ENCODE measurements around the gene TBC1D22B.

Gene TBC1D22B

DNA sequence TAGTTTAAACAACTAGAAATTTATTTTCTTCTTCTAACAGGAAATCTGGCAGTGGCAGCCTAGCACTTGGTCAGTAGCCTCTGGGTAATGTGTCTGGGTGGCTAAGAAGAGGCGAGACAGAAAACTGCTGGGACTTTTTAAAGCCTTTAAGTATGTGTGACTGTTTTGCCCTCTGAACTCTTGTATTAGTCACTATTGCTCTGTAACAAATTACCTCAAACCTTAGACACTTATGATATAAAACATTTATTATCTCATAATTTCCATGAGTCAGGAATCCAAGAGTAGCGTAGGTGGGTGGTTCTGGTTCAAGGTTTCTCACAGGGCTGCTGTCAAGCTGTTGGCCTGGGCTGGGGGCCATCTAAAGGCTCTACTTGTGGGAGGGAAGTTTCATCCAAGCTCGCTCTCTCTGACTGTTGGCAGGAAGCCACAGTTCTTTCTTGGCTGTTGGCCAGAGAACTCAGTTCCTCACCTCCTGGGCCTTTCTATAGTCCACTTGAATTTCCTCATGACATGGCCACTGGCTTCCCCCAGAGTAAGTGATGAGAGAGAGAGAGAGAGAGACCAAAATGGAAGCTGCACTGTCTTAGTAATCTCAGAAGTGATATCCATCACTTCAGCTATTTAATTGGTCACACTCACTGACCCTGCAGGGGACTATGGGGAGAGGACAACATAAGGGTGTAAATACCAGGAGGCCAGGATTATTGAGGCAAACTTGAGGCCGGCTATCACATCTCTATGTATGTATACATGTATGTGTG is 17.4 kb upstream of the TBC1D22B start:
- peak; percentile 77 for DNase-seq (ENCODE audit: low spot score)

- DNase-seq (ENCODE audit: low spot score) = no peak
Observed at GRCh38 chr6:37241131-37241530, 16.4 kb upstream of the TBC1D22B start.

DNA sequence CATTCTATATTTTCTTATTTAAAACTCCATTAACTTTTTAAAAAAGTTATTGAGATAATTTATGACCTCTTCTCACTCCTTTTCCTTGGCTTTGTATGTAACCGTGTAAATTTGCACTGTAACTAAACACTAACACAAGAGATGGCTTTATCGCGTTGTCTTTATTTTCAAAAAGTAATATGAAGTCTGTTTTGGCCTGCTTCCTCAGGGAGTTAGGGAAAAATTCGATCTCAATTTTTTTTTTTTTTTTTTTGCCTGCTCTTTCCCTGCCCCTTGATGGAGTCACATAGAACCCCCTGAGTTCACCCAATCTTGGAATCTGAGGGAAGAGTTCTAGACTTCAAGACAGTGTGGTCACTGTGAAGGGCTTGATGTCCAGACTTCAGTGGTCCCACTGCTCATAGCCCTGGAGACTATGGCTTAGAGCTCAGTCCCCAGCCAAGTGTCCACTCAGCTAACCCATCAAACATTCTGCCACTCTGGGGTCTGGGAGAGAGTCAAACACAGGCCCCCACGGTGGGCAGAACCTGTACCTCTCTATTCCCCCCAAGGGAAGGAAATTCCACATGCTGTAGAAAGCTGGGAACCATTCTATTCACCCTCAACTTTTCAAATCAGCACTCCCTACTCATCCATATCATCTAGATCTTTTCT is 15.7 kb upstream of the TBC1D22B start:
- DNase-seq (ENCODE audit: low spot score) = no peak

DNA sequence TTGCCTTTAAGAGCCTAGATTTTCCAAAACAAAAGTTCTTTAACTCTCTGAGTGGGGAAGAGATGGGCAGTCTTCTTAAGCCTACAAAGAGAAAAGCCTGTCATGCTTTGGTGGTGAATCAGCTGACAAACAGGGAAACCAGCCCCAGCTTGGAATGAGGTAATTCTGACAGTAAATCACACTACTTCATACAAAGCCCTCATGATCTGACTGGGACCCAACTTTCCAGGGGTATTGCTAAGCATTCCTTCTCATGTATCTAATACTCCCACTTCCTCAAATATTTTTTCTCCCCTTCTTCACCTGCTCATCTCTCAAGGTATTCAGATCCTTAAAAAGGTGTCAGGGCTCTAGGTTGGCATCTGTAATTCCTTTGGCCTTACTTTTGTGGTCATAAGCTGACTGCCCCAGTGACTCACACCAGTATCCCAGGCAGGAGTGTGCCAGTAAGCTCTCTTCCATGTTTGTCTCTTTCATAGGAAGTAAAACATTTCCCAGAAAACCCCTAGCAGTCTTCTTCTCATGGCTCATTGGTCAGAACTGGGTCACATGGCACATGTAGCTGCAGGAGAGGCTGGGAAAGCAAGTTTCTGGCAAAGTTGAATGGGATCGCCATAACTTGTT is 15.0 kb upstream of the TBC1D22B start:
- DNase-seq (ENCODE audit: low spot score) = peak; percentile 81

DNA sequence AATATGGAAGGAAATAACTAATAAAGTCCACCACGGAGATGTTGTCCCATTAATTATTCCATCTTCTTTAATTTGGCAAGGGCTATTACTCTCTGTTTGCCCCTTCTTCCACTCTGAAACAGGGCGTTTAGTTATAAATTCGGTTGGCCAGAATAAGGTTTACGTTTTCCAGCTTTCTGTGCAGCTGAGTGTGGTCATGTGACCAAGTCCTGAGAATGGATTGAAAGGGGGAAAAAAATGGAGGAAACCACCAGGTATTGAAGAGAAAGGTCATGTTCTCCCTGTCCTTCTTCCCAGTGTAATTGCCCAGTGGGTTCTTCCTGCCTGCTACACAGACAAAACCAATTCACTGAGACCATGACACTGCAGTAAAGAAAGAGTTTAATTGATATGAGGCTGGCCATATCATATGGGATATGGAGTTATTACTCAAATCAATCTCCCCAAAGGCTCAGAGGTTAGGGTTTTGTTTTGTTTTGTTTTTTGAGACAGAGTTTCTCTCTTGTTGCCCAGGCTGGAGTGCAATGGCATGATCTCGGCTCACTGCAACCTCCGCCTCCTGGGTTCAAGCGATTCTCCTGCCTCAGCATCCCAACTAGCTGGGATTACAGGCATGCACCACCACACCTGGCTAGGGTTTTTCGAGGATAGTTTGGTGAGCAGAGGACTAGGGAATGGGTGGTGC is 14.3 kb upstream of the TBC1D22B start:
- DNase-seq (ENCODE audit: low spot score) = no peak

DNA sequence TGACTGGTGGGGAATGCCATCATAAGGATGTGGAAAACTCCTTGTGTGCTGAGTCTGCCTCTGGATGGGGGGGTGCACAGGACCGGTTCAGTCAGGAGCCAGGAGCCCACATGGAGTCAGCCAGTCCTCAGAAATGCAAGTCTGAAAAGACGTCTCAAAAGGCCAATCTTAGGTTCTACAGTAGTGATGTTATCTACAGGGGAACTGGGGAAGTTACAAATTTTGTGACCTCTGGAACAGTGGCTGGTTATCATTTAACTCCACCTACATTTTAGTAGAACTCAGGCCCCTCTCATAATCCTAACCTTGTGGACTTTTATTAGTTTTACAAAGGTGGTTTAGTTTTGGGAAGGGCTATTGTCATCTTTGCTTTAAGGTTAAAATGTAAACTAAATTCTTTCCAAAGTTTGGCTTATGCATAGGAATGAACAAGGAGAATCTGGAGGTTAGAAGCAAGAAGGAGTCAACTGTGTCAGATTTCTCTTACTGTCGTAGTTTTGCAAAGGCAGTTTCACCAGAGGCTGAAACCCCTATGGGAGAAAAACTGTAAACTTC is 13.7 kb upstream of the TBC1D22B start:
- no peak for DNase-seq (ENCODE audit: low spot score)

DNA sequence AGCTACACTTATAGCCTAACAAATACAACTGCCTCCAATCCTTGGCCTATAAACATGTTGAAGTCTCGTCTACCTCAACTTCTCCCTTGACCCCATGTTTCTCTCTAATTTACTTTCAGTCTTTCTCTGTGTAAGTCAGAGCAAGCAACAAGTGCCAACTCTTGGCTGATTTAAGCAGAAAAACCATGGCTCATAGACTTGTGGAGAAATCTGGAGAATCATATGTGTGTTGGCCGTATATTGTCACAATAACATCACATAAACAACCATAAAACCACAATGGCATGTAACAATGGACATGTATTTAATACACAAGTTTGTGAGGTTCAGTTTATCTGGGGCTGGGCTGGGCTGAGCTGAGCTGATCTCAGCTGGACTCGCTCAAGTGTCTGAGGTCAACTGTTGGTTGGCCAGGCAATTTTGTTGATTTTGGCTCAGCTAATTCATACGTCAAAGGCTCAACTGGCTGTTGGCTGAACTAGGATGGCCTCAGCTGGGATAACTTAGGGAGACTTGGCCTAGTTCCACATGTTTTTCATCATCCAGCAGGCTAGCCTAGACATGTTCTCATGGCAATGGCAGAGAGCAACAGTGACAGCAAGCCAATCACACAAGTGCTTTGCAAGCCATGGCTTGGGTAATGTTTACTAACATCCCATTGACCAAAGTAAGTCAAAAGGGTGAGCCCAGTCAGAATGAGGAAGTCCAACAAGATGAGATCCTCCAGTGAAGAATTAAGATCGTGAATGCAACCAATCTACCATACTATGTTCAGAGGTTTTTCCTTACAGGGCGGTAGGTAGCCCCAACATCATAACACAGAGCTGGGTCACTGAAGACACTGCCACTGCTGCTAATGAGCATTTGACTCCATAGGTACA is 12.9 kb upstream of the TBC1D22B start:
- DNase-seq (ENCODE audit: low spot score) = peak; percentile 76

GRCh38 chr6:37251211-37251780 is 6.3 kb upstream of the TBC1D22B start:
- DNase-seq (ENCODE audit: low spot score) = no peak

DNA sequence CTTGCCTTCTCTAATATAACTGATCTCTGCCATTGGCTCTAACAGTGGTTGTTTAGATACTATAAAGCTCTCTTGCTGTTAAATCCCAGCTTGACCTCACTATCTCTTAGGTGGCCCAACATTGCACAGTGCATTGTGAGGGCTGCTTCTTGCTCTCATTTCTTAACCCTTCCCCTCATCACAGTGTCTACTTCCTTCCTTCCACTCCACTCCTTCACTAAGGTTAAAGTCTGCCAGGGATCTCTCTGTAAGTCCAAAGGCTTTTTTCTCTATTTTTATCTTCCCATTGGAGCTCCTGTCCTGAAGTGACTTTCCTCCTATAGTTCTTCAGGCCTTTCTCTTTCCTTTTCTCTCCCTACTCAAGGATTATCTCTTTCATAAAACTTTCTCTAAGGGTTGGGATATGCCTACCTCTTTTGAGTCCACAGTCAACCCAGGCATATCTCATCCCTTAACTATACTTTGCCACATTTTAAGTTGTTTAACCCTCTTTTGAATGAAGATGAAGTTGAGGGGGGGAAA is 4.0 kb upstream of the TBC1D22B start:
- DNase-seq (ENCODE audit: low spot score) = no peak

DNA sequence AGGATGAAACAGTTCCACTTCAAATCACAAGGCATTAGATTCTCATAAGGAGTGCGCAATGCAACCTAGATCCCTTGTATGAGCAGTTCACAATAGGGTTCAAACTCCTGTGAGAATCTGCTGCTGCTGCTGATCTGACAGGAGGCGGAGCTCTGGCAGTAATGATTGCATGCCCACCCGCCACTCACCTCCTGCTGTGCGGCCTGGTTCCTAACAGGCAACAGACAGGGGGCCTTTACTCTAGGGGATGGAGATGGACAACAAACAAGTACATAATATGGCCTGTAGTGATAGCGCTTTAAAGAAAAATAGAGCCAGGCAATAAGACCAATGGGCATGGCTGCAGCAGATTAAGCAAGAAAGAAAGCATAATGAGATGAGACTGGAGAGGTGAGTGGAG is 2.7 kb upstream of the TBC1D22B start:
- DNase-seq (ENCODE audit: low spot score) = no peak

- peak; percentile 23 for DNase-seq (ENCODE audit: low spot score)
Observed at GRCh38 chr6:37256692-37257319, 766 bp upstream of the TBC1D22B start.

DNA sequence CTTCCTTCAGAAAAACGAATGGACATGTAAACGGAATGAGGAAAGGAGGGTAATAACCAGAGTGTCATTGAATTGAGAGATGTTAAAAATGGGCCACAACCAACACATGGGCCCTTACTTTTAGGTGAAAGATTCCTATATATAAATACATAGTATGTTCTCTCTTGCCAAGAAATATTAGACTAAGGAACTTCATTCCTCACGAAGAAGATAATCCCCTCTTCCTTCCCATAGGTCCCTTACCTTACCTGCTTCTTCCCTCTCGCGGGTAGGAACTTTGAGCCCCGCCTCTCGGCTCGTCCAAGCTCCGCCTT is 295 bp upstream of the TBC1D22B start:
- DNase-seq (ENCODE audit: low spot score) = no peak

GRCh38 chr6:37258405-37259105 is 983 bp downstream of the TBC1D22B start:
- DNase-seq (ENCODE audit: low spot score) = no peak

GRCh38 chr6:37259191-37259590 is 1.6 kb downstream of the TBC1D22B start:
- DNase-seq (ENCODE audit: low spot score) = no peak

GRCh38 chr6:37260040-37260439 is 2.5 kb downstream of the TBC1D22B start:
- no peak for DNase-seq (ENCODE audit: low spot score)

DNA sequence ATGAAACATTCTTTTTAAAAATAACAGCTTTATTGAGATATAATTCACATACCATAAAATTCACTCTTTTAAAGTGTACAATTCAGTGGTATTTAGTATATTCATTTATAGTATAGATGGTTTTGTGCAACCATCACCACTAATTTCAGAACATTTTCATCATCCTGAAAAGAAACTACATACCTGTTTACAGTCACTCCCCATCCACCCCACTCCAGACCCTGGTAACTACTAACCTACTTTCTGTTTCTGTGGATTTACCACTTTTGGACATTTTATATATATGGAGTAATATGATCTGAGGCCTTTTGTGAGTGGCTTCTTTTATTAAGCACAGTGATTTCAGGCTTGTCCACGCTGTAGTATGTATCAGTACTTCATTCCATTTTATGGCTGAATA is 2.9 kb downstream of the TBC1D22B start:
- no peak for DNase-seq (ENCODE audit: low spot score)

GRCh38 chr6:37261198-37261597 is 3.6 kb downstream of the TBC1D22B start:
- no peak for DNase-seq (ENCODE audit: low spot score)

- no peak for DNase-seq (ENCODE audit: low spot score)
Observed at GRCh38 chr6:37262446-37263026, 5.0 kb downstream of the TBC1D22B start.

DNA sequence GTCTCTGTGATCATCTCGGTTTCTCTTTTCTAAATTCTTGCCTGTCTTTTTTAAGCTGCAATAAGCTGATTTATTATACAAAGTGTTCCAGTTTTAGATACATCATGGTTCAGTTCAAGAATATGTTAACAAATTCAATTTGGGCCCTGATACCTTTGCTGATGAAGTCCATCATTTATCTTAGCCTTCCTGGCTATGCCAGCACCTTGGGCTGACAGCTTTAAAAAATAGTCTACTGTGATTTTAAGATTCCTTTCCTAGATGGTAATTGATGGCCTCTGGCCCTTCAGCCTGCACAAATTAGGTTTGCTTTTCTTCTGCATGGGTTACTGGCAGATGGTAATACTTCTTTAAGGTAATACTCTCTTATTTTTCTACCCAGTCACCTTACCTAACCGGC is 7.4 kb downstream of the TBC1D22B start:
- DNase-seq (ENCODE audit: low spot score) = no peak

DNA sequence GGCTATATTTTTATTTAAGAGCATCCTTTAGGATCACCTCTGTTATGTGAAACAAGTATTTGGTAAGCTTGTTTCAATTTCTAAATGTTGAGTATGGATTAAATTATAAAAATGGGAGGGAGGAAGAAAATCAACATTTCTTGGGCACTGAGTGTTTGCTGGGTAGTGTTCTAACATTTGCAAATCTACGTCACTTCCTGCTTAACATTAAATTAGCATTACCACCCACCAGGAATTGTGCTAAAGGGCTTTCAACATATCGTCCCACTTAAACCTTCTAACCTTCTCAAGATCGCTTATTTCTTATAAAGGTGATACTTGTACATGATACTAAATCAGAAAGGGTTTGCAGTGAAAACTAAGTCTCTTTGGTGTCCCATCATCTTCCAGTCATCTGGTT is 8.3 kb downstream of the TBC1D22B start:
- DNase-seq (ENCODE audit: low spot score) = no peak
